Neural cell (in vitro differentiated cells): Measurements from ENCODE around the gene LRCH2. TPM values are rescaled to one million over a fixed set of nuclear protein-coding genes. Genes with fewer than 3 reads are reported as not detected.

Source experiments
- H2AFZ ChIP-seq: fragments of 200-600, 300-800 bp; sonication (generic), shearing (Covaris generic); 2 replicates; pipeline ENCODE4 v1.6.0; 2014; ENCODE audit warnings: low read depth, mild to moderate bottlenecking, antibody characterized with exemption, low read length, moderate library complexity
- H3F3A ChIP-seq: fragments of 200-600 bp; shearing (Covaris generic); 2 replicates; pipeline ENCODE4 v1.6.1; 2016; ENCODE audit warnings: mild to moderate bottlenecking, moderate library complexity, mixed read lengths, antibody characterized with exemption, low read length; ENCODE audit not compliant: insufficient read depth, poor library complexity, severe bottlenecking
- H3K27ac ChIP-seq: fragments of 200-600, 300-800 bp; sonication (generic), shearing (Covaris generic); 2 replicates; pipeline ENCODE4 v1.5.1; 2014; ENCODE audit warnings: mild to moderate bottlenecking, low read length, moderate library complexity
- H3K27me3 ChIP-seq: fragments of 300-800, 200-600 bp; sonication (generic), shearing (Covaris generic); 2 replicates; pipeline ENCODE4 v1.6.0; 2014; ENCODE audit warnings: mild to moderate bottlenecking, low read depth, low read length, moderate library complexity; ENCODE audit not compliant: insufficient read depth
- H3K36me3 ChIP-seq: fragments of 300-800, 200-600 bp; sonication (generic), shearing (Covaris generic); 2 replicates; pipeline ENCODE4 v1.5.1; 2014; ENCODE audit warnings: mild to moderate bottlenecking, antibody characterized with exemption, low read length, moderate library complexity; ENCODE audit not compliant: insufficient read depth
- H3K4me2 ChIP-seq: fragments of 300-800, 200-600 bp; sonication (generic), shearing (Covaris generic); 2 replicates; pipeline ENCODE4 v1.6.0; 2014; ENCODE audit warnings: mild to moderate bottlenecking, low read length
- H3K4me3 ChIP-seq: fragments of 300-800, 200-600 bp; sonication (generic), shearing (Covaris generic); 2 replicates; pipeline ENCODE4 v1.5.1; 2014; ENCODE audit warnings: mild to moderate bottlenecking, low read length, moderate library complexity
- H3K79me2 ChIP-seq: fragments of 200-600 bp; shearing (Covaris generic); replicated peaks from 2 replicates; pipeline ENCODE4 v1.6.0; 2014; ENCODE audit warnings: mild to moderate bottlenecking, low read length, moderate library complexity; ENCODE audit not compliant: insufficient read depth
- H3K9ac ChIP-seq: fragments of 300-800, 200-600 bp; sonication (generic), shearing (Covaris generic); 2 replicates; pipeline ENCODE4 v1.6.1; 2016; ENCODE audit warnings: mild to moderate bottlenecking, low read length, mixed read lengths
- H3K9me2 ChIP-seq: fragments of 200-600 bp; shearing (Covaris generic); 2 replicates; pipeline ENCODE4 v1.6.1; 2016; ENCODE audit warnings: mild to moderate bottlenecking, low read length, mixed read lengths; ENCODE audit not compliant: insufficient read depth
- H3K9me3 ChIP-seq: fragments of 200-600, 300-800 bp; sonication (generic), shearing (Covaris generic); 2 replicates; pipeline ENCODE4 v1.6.1; 2016; ENCODE audit warnings: mild to moderate bottlenecking, mixed run types, low read length, moderate library complexity, mixed read lengths
- H4K20me1 ChIP-seq: fragments of 200-600 bp; shearing (Covaris generic); 2 replicates; pipeline ENCODE4 v1.6.1; 2016; ENCODE audit warnings: mild to moderate bottlenecking, mixed run types; ENCODE audit not compliant: insufficient read depth
- EP300 ChIP-seq: fragments of 450-650 bp; conservative IDR thresholded peaks from 2 replicates; pipeline ENCODE4 v1.6.1; 2014; ENCODE audit warnings: antibody characterized with exemption, mild to moderate bottlenecking, moderate library complexity; ENCODE audit not compliant: poor library complexity, severe bottlenecking
- EZH2 ChIP-seq: fragments of 200-600, 300-800 bp; shearing (Covaris generic), sonication (generic); IDR thresholded peaks from 2 replicates; pipeline ENCODE4 v1.6.1; 2014; ENCODE audit warnings: antibody characterized with exemption, low read length, borderline replicate concordance, mild to moderate bottlenecking; ENCODE audit not compliant: insufficient read depth, poor library complexity, severe bottlenecking
- MXI1 ChIP-seq: fragments of 450-650 bp; conservative IDR thresholded peaks from 2 replicates; pipeline ENCODE4 v1.6.1; 2014; ENCODE audit warnings: antibody characterized with exemption, mild to moderate bottlenecking; ENCODE audit not compliant: poor library complexity, severe bottlenecking
- POLR2AphosphoS5 ChIP-seq: IDR thresholded peaks from 2 replicates; pipeline ENCODE4 v1.6.1; 2012
- RAD21 ChIP-seq: fragments of 450-650 bp; conservative IDR thresholded peaks from 2 replicates; pipeline ENCODE4 v1.6.1; 2014; ENCODE audit warnings: antibody characterized with exemption, mild to moderate bottlenecking, moderate library complexity
- SMC3 ChIP-seq: fragments of 450-650 bp; conservative IDR thresholded peaks from 2 replicates; pipeline ENCODE4 v1.6.1; 2014; ENCODE audit warnings: antibody characterized with exemption, mild to moderate bottlenecking, moderate library complexity; ENCODE audit not compliant: poor library complexity
- TAF1 ChIP-seq: IDR thresholded peaks from 2 replicates; pipeline ENCODE4 v1.6.1; 2012; ENCODE audit warnings: low read depth
- polyA plus RNA-seq: library from polyadenylated mRNA; depleted of rRNA; stranded (reverse); fragments of >200 nt; gene quantifications from 2 replicates; pipeline ENCODE4 v1.2.3, GENCODE V29; 2014
- TF ChIP-seq, protein P1 (sequence below): fragments of 450-650 bp; IDR thresholded peaks from 2 replicates; pipeline ENCODE4 v1.5.1; 2014; ENCODE audit warnings: antibody characterized with exemption, mild to moderate bottlenecking, moderate library complexity; ENCODE audit not compliant: poor library complexity, severe bottlenecking
- TF ChIP-seq, protein P2 (sequence below): IDR thresholded peaks from 2 replicates; pipeline ENCODE4 v1.6.1; 2012; ENCODE audit warnings: borderline replicate concordance

LRCH2 gene
- polyA plus RNA-seq, 1 donor from 2014 or later: 46.6 TPM

DNA sequence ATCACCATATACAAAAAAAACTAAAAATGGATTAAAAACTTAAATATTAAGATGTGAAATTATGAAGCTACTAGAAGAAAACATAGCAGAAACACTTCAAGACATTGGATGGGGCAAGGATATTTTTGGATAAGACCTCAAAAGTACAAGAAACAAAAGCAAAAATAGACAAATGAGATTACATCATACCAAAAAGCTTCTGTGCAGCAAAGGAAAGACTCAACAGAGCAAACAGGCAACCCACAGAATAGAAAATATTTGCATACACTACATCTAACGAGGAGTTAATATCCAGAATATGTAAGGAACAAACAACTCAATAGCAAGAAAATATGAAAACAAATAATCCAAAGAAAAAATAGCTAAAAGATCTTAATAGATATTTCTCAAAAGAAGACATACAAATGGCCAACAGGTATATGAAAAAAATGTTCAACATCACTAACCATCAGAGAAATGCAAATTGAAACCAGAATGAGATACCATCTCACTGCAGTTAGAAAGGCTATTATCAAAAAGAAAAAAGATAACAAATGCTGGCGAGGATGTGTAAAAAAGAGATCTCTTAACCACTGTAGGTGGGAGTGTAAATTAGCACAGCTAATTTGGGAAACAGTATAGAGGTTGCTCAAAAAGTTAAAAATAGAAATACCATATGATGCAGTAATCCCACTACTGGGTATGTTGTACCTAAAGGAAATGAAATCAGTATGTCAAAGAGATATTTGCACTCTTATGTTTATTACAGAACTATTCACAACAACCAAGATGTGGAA is 17.8 kb upstream of the LRCH2 start:
- Histone ChIP-seq H3K9me2 (no peaks in the 10 kb centered on the region), H4K20me1 (no peaks in the 10 kb centered on the region), H3K4me3 (no peak overlapping the region), H3F3A (no peaks in the 10 kb centered on the region), H3K27me3 (no peaks in the 10 kb centered on the region), H3K79me2 (no peaks in the 10 kb centered on the region), H3K4me2 (no peak overlapping the region), H3K27ac (no peak overlapping the region), H3K9me3 (no peaks in the 10 kb centered on the region), H3K9ac (no peak overlapping the region), H3K36me3 (no peaks in the 10 kb centered on the region), H2AFZ (no peak overlapping the region)
- TF ChIP-seq TAF1: no peak
- TF ChIP-seq RAD21: no peak
- no peak for TF ChIP-seq EZH2
- no peak for TF ChIP-seq MXI1
- TF ChIP-seq SMC3: no peak
- TF ChIP-seq, protein P1, sequence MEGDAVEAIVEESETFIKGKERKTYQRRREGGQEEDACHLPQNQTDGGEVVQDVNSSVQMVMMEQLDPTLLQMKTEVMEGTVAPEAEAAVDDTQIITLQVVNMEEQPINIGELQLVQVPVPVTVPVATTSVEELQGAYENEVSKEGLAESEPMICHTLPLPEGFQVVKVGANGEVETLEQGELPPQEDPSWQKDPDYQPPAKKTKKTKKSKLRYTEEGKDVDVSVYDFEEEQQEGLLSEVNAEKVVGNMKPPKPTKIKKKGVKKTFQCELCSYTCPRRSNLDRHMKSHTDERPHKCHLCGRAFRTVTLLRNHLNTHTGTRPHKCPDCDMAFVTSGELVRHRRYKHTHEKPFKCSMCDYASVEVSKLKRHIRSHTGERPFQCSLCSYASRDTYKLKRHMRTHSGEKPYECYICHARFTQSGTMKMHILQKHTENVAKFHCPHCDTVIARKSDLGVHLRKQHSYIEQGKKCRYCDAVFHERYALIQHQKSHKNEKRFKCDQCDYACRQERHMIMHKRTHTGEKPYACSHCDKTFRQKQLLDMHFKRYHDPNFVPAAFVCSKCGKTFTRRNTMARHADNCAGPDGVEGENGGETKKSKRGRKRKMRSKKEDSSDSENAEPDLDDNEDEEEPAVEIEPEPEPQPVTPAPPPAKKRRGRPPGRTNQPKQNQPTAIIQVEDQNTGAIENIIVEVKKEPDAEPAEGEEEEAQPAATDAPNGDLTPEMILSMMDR: no peak
- TF ChIP-seq EP300: no peak
- TF ChIP-seq, protein P2, sequence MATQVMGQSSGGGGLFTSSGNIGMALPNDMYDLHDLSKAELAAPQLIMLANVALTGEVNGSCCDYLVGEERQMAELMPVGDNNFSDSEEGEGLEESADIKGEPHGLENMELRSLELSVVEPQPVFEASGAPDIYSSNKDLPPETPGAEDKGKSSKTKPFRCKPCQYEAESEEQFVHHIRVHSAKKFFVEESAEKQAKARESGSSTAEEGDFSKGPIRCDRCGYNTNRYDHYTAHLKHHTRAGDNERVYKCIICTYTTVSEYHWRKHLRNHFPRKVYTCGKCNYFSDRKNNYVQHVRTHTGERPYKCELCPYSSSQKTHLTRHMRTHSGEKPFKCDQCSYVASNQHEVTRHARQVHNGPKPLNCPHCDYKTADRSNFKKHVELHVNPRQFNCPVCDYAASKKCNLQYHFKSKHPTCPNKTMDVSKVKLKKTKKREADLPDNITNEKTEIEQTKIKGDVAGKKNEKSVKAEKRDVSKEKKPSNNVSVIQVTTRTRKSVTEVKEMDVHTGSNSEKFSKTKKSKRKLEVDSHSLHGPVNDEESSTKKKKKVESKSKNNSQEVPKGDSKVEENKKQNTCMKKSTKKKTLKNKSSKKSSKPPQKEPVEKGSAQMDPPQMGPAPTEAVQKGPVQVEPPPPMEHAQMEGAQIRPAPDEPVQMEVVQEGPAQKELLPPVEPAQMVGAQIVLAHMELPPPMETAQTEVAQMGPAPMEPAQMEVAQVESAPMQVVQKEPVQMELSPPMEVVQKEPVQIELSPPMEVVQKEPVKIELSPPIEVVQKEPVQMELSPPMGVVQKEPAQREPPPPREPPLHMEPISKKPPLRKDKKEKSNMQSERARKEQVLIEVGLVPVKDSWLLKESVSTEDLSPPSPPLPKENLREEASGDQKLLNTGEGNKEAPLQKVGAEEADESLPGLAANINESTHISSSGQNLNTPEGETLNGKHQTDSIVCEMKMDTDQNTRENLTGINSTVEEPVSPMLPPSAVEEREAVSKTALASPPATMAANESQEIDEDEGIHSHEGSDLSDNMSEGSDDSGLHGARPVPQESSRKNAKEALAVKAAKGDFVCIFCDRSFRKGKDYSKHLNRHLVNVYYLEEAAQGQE: no peak
- TF ChIP-seq POLR2AphosphoS5: no peak

DNA sequence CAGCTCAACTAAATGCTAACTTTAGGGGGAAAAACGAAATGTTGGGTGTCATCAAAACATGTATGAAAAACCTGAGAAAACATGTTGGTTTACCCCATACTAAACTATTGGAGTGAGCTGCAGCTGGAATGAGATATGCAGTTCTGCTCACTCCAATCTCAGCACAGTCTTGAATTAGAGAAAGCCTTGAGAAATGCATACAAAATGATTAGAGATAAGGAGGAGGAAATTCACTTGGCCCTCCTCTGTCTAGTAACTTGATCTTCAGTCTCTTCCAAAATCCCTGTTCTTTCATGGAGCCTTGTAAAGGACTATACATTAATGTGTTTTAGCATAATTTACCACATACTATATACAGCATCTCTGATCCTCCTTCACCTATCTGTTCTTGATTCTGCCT is 3.2 kb upstream of the LRCH2 start:
- Histone ChIP-seq H3K9me2 (no peaks in the 10 kb centered on the region), H3K27me3 (no peaks in the 10 kb centered on the region), H3F3A (no peaks in the 10 kb centered on the region), H3K9ac (no peak overlapping the region), H4K20me1 (no peaks in the 10 kb centered on the region), H2AFZ (no peak overlapping the region), H3K36me3 (no peaks in the 10 kb centered on the region), H3K27ac (no peak overlapping the region), H3K79me2 (peaks cover 11% of the 10 kb centered on the region), H3K4me3 (no peak overlapping the region), H3K9me3 (no peaks in the 10 kb centered on the region), H3K4me2 (no peak overlapping the region)
- TF ChIP-seq, protein P1: no peak
- TF ChIP-seq EP300: no peak
- TF ChIP-seq, protein P2: no peak
- no peak for TF ChIP-seq EZH2
- no peak for TF ChIP-seq SMC3
- TF ChIP-seq TAF1: no peak
- TF ChIP-seq POLR2AphosphoS5: no peak
- TF ChIP-seq MXI1: no peak
- TF ChIP-seq RAD21: no peak
